GM23338 (cell line): ENCODE measurements around the gene PRR32. TPM values are rescaled to one million over a fixed set of nuclear protein-coding genes. Genes with fewer than 3 reads are reported as not detected.

Source experiments
- ATAC-seq: fragments of 200-7000 bp; cut with Tn5 transposase; 3 replicates; pipeline ENCODE4 v1.9.1; 2020
- DNase-seq: peaks from one replicate; pipeline ENCODE4 v3.0.0-alpha.2; 2015; ENCODE audit warnings: low spot score
- H2AFZ ChIP-seq: fragments of 200-600 bp; sonication (generic); 2 replicates; pipeline ENCODE4 v1.8.0; 2016; ENCODE audit warnings: antibody characterized with exemption, mild to moderate bottlenecking, moderate library complexity
- H3F3A ChIP-seq: fragments of 200-600 bp; sonication (generic); replicated peaks from 2 replicates; pipeline ENCODE4 v1.8.0; 2017; ENCODE audit warnings: antibody characterized with exemption, mixed run types, low read depth
- H3K27ac ChIP-seq: fragments of 200-600 bp; sonication (generic); 2 replicates; pipeline ENCODE4 v1.6.1; 2016; ENCODE audit warnings: low read depth
- H3K27me3 ChIP-seq: fragments of 200-600 bp; sonication (generic); 2 replicates; pipeline ENCODE4 v1.8.0; 2016; ENCODE audit warnings: mild to moderate bottlenecking, mixed run types, moderate library complexity; ENCODE audit not compliant: insufficient read depth
- H3K36me3 ChIP-seq: fragments of 200-600 bp; sonication (generic); 2 replicates; pipeline ENCODE4 v1.8.0; 2016; ENCODE audit warnings: mild to moderate bottlenecking; ENCODE audit not compliant: insufficient read depth
- H3K4me1 ChIP-seq: fragments of 200-600 bp; sonication (generic); 2 replicates; pipeline ENCODE4 v1.8.0; 2016; ENCODE audit warnings: mild to moderate bottlenecking, moderate library complexity; ENCODE audit not compliant: insufficient read depth
- H3K4me2 ChIP-seq: fragments of 200-600 bp; sonication (generic); 2 replicates; pipeline ENCODE4 v1.7.1; 2017; ENCODE audit warnings: mixed run types
- H3K4me3 ChIP-seq: fragments of 200-600 bp; sonication (generic); 2 replicates; pipeline ENCODE4 v1.6.1; 2016; ENCODE audit warnings: mixed run types
- H3K79me2 ChIP-seq: fragments of 200-600 bp; sonication (generic); replicated peaks from 2 replicates; pipeline ENCODE4 v1.8.0; 2017; ENCODE audit warnings: mild to moderate bottlenecking; ENCODE audit not compliant: insufficient read depth
- H3K9me2 ChIP-seq: fragments of 200-600 bp; sonication (generic); 2 replicates; pipeline ENCODE4 v1.8.0; 2017; ENCODE audit not compliant: insufficient read depth
- H4K20me1 ChIP-seq: fragments of 200-600 bp; sonication (generic); replicated peaks from 2 replicates; pipeline ENCODE4 v1.8.0; 2017; ENCODE audit warnings: mild to moderate bottlenecking; ENCODE audit not compliant: insufficient read depth
- H3K27ac Mint-ChIP-seq: 2 replicates; pipeline ENCODE4 v1.8.0; 2020; ENCODE audit warnings: inconsistent platforms, mild to moderate bottlenecking, moderate library complexity, mixed read lengths
- H3K27me3 Mint-ChIP-seq: 3 replicates; pipeline ENCODE4 v1.8.0; 2022; ENCODE audit warnings: low read depth, mild to moderate bottlenecking, moderate library complexity, mixed read lengths, inconsistent platforms; ENCODE audit not compliant: insufficient read depth, poor library complexity
- H3K36me3 Mint-ChIP-seq: 3 replicates; pipeline ENCODE4 v1.8.0; 2021; ENCODE audit warnings: low read depth, mild to moderate bottlenecking, inconsistent platforms, moderate library complexity, mixed read lengths
- H3K4me1 Mint-ChIP-seq: 3 replicates; pipeline ENCODE4 v1.8.0; 2020; ENCODE audit warnings: mild to moderate bottlenecking, inconsistent platforms, mixed read lengths
- H3K4me3 Mint-ChIP-seq: 3 replicates; pipeline ENCODE4 v1.8.0; 2021; ENCODE audit warnings: moderate library complexity, mild to moderate bottlenecking, inconsistent platforms, mixed read lengths
- H3K9me3 Mint-ChIP-seq: 3 replicates; pipeline ENCODE4 v1.8.0; 2020; ENCODE audit warnings: moderate library complexity, mild to moderate bottlenecking, inconsistent platforms, mixed read lengths
- CREB1 ChIP-seq: fragments of 250-450 bp; sonication (Bioruptor Pico); IDR thresholded peaks from 2 replicates; pipeline ENCODE4 v1.5.0; 2020; ENCODE audit warnings: low read depth, mild to moderate bottlenecking, moderate library complexity
- EZH2 ChIP-seq: fragments of 200-600 bp; sonication (generic); IDR thresholded peaks from one replicate; pipeline ENCODE4 v1.8.0; 2017; ENCODE audit warnings: antibody characterized with exemption, mild to moderate bottlenecking, low read depth; ENCODE audit not compliant: unreplicated experiment
- EZH2phosphoT487 ChIP-seq: fragments of 200-600 bp; sonication (generic); IDR thresholded peaks from one replicate; pipeline ENCODE4 v1.8.1; 2018; ENCODE audit warnings: antibody characterized with exemption; ENCODE audit not compliant: unreplicated experiment
- JUNB ChIP-seq: IDR thresholded peaks from one replicate; pipeline ENCODE4 v1.6.1; 2016; ENCODE audit warnings: antibody characterized with exemption; ENCODE audit not compliant: unreplicated experiment
- NANOG ChIP-seq: IDR thresholded peaks from 2 replicates; pipeline ENCODE4 v1.6.1; 2016; ENCODE audit warnings: antibody characterized with exemption, borderline replicate concordance
- POLR2AphosphoS5 ChIP-seq: IDR thresholded peaks from 2 replicates; pipeline ENCODE4 v1.6.1; 2016; ENCODE audit warnings: antibody characterized with exemption, low read depth
- STAT1 ChIP-seq: IDR thresholded peaks from one replicate; pipeline ENCODE4 v1.6.1; 2016; ENCODE audit warnings: antibody characterized with exemption; ENCODE audit not compliant: unreplicated experiment
- ZNF114 ChIP-seq: fragments of 250-450 bp; sonication (Bioruptor Pico); IDR thresholded peaks from 2 replicates; pipeline ENCODE4 v1.5.0; 2020; ENCODE audit warnings: mild to moderate bottlenecking, moderate library complexity
- ZNF331 ChIP-seq: fragments of 250-450 bp; sonication (Bioruptor Pico); IDR thresholded peaks from 2 replicates; pipeline ENCODE4 v1.5.0; 2020; ENCODE audit warnings: low read depth, mild to moderate bottlenecking, moderate library complexity
- polyA plus RNA-seq: library from polyadenylated mRNA; unstranded; fragments of >200 nt; fragmentation: Nextera tagmentation; extraction: Ambion mirVana; gene quantifications from 2 replicates; pipeline ENCODE4 v1.2.1, GENCODE V29; 2016
- total RNA-seq: library from RNA; depleted of rRNA; stranded (reverse); fragments of >200 nt; shearing (Covaris generic); gene quantifications from 2 replicates; pipeline ENCODE4 v1.2.3, GENCODE V29; 2014
- TF ChIP-seq, protein P1 (sequence below), 2 experiments: fragments of 200-600 bp in 1 of 2; sonication (generic) in 1 of 2; conservative IDR thresholded peaks; 2 replicates each; pipeline versions ENCODE4 v1.5.1 to v1.6.1; 2016 to 2017; ENCODE audit warnings: antibody characterized with exemption in 2 of 2, low read depth in 2 of 2, mild to moderate bottlenecking in 2 of 2, moderate library complexity in 1 of 2
- TF ChIP-seq, protein P2 (sequence below): IDR thresholded peaks from 2 replicates; pipeline ENCODE4 v1.6.1; 2016; ENCODE audit warnings: antibody characterized with exemption
- TF ChIP-seq, protein P3 (sequence below): fragments of 250-450 bp; sonication (Bioruptor Pico); IDR thresholded peaks from 2 replicates; pipeline ENCODE4 v1.5.0; 2020; ENCODE audit warnings: mild to moderate bottlenecking, moderate library complexity
- TF ChIP-seq, protein P4 (sequence below): IDR thresholded peaks from one replicate; pipeline ENCODE4 v1.6.1; 2018; ENCODE audit warnings: antibody characterized with exemption; ENCODE audit not compliant: unreplicated experiment

Gene PRR32
- total and polyA plus RNA-seq, 2 experiments from 2014 or later: not detected

DNA sequence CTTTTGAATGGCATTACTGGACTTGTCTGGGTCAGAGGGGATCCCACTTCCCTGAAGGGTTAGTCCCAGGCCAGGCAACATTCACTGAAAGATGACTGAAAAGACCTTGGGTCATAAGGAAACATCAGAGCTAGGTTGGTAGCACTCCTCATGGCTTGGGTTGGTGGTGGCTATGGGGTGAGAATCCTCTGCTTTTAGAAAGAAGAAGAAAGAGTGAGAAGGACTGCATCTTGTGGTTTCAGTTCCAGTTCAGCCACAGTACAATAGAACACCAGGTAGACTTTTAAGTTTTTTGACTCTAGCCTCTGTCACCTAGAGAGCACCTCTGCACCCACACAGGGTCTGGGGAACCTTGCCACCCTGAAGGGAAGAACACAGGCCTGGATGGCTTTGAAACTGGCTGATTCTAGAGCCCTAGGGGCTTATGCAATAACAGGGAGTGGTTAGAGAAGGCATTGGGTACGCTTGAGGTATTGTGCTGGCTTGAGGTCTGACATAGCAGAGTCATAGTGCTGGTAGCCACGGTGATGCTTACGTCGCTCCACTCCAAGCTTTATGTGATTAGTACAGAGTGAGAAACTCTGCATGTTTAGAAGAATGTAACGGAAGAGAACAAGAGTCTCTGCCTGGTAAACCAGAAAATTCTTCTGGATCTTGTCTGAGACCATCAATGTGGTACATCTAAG, 36.5 kb downstream of the PRR32 start:
- no peaks in the 10 kb centered on the region for H3K9me3 Mint-ChIP-seq

More for the DNA sequence above, 36.5 kb downstream of the PRR32 start:
- TF ChIP-seq NANOG (no peak), POLR2AphosphoS5 (no peak), JUNB (no peak), EZH2 (no peak), EZH2phosphoT487 (no peak), STAT1 (no peak), CREB1 (no peak), ZNF331 (CRISPR knock-in tag) (no peak), ZNF114 (CRISPR knock-in tag) (no peak)
- TF ChIP-seq, protein P1, sequence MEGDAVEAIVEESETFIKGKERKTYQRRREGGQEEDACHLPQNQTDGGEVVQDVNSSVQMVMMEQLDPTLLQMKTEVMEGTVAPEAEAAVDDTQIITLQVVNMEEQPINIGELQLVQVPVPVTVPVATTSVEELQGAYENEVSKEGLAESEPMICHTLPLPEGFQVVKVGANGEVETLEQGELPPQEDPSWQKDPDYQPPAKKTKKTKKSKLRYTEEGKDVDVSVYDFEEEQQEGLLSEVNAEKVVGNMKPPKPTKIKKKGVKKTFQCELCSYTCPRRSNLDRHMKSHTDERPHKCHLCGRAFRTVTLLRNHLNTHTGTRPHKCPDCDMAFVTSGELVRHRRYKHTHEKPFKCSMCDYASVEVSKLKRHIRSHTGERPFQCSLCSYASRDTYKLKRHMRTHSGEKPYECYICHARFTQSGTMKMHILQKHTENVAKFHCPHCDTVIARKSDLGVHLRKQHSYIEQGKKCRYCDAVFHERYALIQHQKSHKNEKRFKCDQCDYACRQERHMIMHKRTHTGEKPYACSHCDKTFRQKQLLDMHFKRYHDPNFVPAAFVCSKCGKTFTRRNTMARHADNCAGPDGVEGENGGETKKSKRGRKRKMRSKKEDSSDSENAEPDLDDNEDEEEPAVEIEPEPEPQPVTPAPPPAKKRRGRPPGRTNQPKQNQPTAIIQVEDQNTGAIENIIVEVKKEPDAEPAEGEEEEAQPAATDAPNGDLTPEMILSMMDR (conservative IDR thresholded peaks at IDR 0.05; ENCODE audit: low read depth in 2 of 2): no peak
- TF ChIP-seq, protein P2, sequence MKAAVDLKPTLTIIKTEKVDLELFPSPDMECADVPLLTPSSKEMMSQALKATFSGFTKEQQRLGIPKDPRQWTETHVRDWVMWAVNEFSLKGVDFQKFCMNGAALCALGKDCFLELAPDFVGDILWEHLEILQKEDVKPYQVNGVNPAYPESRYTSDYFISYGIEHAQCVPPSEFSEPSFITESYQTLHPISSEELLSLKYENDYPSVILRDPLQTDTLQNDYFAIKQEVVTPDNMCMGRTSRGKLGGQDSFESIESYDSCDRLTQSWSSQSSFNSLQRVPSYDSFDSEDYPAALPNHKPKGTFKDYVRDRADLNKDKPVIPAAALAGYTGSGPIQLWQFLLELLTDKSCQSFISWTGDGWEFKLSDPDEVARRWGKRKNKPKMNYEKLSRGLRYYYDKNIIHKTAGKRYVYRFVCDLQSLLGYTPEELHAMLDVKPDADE: no peak
- TF ChIP-seq, protein P3, sequence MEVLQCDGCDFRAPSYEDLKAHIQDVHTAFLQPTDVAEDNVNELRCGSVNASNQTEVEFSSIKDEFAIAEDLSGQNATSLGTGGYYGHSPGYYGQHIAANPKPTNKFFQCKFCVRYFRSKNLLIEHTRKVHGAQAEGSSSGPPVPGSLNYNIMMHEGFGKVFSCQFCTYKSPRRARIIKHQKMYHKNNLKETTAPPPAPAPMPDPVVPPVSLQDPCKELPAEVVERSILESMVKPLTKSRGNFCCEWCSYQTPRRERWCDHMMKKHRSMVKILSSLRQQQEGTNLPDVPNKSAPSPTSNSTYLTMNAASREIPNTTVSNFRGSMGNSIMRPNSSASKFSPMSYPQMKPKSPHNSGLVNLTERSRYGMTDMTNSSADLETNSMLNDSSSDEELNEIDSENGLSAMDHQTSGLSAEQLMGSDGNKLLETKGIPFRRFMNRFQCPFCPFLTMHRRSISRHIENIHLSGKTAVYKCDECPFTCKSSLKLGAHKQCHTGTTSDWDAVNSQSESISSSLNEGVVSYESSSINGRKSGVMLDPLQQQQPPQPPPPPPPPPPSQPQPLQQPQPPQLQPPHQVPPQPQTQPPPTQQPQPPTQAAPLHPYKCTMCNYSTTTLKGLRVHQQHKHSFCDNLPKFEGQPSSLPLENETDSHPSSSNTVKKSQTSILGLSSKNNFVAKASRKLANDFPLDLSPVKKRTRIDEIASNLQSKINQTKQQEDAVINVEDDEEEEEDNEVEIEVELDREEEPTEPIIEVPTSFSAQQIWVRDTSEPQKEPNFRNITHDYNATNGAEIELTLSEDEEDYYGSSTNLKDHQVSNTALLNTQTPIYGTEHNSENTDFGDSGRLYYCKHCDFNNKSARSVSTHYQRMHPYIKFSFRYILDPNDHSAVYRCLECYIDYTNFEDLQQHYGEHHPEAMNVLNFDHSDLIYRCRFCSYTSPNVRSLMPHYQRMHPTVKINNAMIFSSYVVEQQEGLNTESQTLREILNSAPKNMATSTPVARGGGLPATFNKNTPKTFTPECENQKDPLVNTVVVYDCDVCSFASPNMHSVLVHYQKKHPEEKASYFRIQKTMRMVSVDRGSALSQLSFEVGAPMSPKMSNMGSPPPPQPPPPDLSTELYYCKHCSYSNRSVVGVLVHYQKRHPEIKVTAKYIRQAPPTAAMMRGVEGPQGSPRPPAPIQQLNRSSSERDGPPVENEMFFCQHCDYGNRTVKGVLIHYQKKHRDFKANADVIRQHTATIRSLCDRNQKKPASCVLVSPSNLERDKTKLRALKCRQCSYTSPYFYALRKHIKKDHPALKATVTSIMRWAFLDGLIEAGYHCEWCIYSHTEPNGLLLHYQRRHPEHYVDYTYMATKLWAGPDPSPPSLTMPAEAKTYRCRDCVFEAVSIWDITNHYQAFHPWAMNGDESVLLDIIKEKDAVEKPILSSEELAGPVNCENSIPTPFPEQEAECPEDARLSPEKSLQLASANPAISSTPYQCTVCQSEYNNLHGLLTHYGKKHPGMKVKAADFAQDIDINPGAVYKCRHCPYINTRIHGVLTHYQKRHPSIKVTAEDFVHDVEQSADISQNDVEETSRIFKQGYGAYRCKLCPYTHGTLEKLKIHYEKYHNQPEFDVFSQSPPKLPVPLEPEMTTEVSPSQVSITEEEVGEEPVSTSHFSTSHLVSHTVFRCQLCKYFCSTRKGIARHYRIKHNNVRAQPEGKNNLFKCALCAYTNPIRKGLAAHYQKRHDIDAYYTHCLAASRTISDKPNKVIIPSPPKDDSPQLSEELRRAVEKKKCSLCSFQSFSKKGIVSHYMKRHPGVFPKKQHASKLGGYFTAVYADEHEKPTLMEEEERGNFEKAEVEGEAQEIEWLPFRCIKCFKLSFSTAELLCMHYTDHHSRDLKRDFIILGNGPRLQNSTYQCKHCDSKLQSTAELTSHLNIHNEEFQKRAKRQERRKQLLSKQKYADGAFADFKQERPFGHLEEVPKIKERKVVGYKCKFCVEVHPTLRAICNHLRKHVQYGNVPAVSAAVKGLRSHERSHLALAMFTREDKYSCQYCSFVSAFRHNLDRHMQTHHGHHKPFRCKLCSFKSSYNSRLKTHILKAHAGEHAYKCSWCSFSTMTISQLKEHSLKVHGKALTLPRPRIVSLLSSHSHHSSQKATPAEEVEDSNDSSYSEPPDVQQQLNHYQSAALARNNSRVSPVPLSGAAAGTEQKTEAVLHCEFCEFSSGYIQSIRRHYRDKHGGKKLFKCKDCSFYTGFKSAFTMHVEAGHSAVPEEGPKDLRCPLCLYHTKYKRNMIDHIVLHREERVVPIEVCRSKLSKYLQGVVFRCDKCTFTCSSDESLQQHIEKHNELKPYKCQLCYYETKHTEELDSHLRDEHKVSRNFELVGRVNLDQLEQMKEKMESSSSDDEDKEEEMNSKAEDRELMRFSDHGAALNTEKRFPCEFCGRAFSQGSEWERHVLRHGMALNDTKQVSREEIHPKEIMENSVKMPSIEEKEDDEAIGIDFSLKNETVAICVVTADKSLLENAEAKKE (CRISPR knock-in tag): no peak
- TF ChIP-seq, protein P4, sequence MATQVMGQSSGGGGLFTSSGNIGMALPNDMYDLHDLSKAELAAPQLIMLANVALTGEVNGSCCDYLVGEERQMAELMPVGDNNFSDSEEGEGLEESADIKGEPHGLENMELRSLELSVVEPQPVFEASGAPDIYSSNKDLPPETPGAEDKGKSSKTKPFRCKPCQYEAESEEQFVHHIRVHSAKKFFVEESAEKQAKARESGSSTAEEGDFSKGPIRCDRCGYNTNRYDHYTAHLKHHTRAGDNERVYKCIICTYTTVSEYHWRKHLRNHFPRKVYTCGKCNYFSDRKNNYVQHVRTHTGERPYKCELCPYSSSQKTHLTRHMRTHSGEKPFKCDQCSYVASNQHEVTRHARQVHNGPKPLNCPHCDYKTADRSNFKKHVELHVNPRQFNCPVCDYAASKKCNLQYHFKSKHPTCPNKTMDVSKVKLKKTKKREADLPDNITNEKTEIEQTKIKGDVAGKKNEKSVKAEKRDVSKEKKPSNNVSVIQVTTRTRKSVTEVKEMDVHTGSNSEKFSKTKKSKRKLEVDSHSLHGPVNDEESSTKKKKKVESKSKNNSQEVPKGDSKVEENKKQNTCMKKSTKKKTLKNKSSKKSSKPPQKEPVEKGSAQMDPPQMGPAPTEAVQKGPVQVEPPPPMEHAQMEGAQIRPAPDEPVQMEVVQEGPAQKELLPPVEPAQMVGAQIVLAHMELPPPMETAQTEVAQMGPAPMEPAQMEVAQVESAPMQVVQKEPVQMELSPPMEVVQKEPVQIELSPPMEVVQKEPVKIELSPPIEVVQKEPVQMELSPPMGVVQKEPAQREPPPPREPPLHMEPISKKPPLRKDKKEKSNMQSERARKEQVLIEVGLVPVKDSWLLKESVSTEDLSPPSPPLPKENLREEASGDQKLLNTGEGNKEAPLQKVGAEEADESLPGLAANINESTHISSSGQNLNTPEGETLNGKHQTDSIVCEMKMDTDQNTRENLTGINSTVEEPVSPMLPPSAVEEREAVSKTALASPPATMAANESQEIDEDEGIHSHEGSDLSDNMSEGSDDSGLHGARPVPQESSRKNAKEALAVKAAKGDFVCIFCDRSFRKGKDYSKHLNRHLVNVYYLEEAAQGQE: no peak
- Histone ChIP-seq H3K4me1 (no peaks in the 10 kb centered on the region), H3K36me3 (no peaks in the 10 kb centered on the region), H3K27me3 (no peaks in the 10 kb centered on the region), H3K27ac (no peak overlapping the region), H4K20me1 (no peaks in the 10 kb centered on the region), H3K9me2 (no peaks in the 10 kb centered on the region), H2AFZ (no peak overlapping the region), H3K4me2 (no peak overlapping the region), H3K4me3 (no peak overlapping the region), H3F3A (no peaks in the 10 kb centered on the region), H3K79me2 (no peaks in the 10 kb centered on the region)
- H3K36me3 Mint-ChIP-seq: no peaks in the 10 kb centered on the region
- ATAC-seq (no peak), DNase-seq (no peak)
- peaks cover 1% of the 10 kb centered on the region for H3K27me3 Mint-ChIP-seq
- H3K4me3 Mint-ChIP-seq: no peak overlapping the region
- H3K27ac Mint-ChIP-seq: no peak overlapping the region
- no peaks in the 10 kb centered on the region for H3K4me1 Mint-ChIP-seq
